NCI-H748 (cell line): ENCODE results near the gene RFC4.

Experiments used
- DNase-seq: peaks from one replicate; lab custom pipeline; 2025; ENCODE audit not compliant: unreplicated experiment; lab: John Stamatoyannopoulos, UW

The RFC4 gene

DNA sequence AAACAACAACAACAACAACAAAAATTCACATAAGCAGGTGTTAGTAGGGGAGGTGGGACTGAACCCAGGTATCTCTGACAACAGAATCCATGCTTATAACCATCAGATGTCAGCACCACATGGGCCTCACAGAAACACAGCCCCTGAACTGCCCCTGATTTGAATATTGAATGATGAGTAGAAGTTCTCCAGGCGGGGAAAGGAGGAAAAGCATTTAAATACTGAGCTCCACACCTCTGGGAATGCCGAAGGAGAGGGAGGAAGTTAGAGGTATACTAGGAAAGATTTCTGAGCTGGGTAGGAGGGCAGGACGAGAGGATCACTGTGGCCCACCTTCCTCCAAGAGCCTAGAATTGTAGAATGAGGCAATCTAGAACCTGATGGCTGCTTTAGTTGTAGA is 54.8 kb downstream of the RFC4 start:
- no peak for DNase-seq

DNA sequence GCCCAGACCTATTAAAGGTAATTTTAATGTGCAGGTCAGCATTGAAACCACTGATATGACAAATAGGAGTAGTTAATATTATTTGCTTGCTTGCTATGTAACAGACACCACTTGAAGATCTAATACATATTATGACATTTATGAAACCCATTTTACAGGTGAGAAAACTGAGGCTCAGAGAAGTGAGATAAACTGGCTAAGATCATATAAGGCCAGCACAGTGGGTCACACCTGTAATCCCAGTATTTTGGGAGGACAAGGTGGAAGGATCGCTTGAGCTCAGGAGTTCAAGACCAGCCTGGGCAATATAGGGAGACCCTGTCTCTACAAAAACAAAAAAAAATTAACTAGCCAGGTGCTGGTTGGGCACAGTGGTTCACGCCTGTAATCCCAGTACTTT is 56.0 kb downstream of the RFC4 start:
- no peak for DNase-seq

DNA sequence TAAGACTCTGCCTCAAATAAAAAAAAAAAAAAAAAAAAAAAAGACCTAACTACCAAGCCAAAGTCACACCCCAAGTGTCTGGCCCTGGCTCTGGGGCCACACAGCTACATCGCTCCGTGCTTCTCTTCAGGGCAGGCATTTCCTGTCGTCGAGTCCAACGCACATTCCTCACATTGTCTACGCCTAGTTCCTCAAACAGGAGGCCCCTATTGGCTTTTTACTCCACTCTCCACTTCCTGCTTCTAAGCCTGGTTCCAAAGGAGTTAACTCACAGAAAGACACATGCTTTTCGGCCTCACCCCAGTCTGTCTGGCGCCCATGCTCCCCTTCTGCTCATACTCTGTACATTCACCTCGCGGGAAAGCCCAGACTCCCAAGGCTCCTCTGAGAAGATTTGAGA is 60.3 kb downstream of the RFC4 start:
- no peak for DNase-seq

DNA sequence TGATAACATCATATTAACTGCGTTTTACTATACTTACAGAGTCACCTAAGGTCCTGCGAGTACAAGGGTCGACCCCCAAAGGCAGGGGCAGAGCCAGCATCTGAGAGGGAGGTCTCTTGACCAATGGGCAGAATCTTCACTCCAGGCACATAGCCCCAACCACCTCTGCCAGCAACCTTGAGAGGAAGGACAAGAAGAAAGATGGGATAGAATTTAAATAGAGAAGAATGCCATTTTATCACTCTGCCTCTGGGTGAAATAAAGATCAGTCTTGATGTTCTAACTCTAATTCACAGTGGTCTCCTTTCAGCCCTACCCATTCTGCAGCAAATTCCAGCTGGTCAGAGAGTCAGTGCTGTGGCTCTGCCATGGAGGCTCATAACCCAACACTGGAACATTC is 62.6 kb downstream of the RFC4 start:
- no peak for DNase-seq

DNA sequence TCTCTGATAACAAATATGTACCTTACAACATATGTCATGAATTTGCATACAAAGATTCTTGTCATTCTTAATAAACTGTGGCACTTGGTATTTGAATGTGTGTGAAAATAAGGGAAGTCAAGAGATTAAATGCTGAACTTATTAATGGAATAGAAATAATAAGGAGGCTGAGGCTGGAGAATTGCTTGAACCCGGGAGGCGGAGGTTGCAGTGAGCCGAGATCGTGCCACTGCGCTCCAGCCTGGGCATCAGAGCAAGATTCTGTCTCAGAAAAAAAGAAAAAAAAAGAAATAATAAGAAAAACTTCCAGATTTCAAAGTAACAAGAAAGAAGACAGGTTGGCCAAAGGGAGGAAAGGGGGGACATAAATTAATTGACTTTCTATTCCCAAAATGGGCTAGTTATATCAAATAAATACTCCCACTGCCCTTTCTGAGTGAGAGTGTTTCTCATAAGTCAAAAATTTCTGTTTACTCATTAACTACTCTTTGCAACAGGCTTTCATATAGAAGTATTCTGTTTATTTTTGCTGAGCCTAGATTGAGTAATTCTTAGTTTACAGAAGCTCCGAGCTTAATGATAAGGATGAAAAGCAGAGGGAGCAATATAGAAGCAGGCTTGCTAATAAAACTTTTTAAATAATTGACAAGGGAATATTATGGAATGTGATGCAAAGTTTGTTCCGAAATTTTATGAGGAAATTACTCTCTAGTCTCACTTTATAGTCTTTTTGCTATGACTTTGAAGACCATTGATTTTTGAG is 63.5 kb downstream of the RFC4 start:
- DNase-seq: no peak
